ENCODE results near the gene C5. TPM values are rescaled to one million over a fixed set of nuclear protein-coding genes. Genes with fewer than 3 reads are reported as not detected.

C5 gene
- total RNA-seq, 8 experiments from 2014 or later, result 0.91 to 4.1 (median 2.0) TPM

- in situ Hi-C loops (cut with MboI; ENCODE audit: low pct_unique_long_range_greater_than_20kb in 2 of 9, low sequenced_read_pairs in 9 of 9, unreplicated experiment in 9 of 9), result no loop called here
- WGBS, 10 experiments, result 64 to 97% (median 83%) methylated on average over 1 to 7 of the region's 7 CpGs
Observed at GRCh38 chr9:120997502-120997901, 52.6 kb downstream of the C5 start.

DNA sequence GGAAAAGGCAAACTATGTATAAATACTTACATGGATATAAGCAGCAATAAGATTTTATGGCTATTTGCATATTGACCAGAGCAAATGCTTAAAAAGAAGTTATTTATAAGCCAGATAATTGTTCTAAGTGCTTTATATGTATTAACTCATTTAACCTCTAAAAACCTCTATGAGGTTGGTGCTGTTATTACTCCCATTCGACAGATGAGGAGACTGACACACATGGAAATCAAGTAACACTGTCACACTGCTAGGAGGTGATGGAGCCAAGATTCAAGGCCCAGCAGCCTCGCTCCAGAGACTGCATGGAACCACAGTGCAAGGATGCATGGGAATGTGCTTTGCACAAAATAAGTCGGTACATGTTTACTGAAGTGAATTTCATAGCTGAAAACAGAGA, 53.7 kb downstream of the C5 start:
- no peak overlapping the region for H3K4me3 ChIP-seq
- ATAC-seq (replicated peaks in 6 of 8), result no peak
- WGBS, 10 experiments, result 28 to 100% (median 86%) methylated on average over 1 to 3 of the region's 3 CpGs; no CpG with 5 or more reads in 1 of the 10 experiments
- no peak overlapping the region for H3K27ac ChIP-seq
- in situ Hi-C loops (cut with MboI; ENCODE audit: low pct_unique_long_range_greater_than_20kb in 2 of 9, low sequenced_read_pairs in 9 of 9, unreplicated experiment in 9 of 9), result no loop called here
- H3K4me1 ChIP-seq (replicated peaks in 1 of 2), result no peaks in the 10 kb centered on the region

More at GRCh38 chr9:120997502-120997901, 52.6 kb downstream of the C5 start:
- Histone ChIP-seq H3K4me3 (no peak overlapping the region), H3K4me1 (replicated peaks in 1 of 2) (no peaks in the 10 kb centered on the region), H3K27ac (no peak overlapping the region)
- no peak for ATAC-seq (replicated peaks in 6 of 8)

DNA sequence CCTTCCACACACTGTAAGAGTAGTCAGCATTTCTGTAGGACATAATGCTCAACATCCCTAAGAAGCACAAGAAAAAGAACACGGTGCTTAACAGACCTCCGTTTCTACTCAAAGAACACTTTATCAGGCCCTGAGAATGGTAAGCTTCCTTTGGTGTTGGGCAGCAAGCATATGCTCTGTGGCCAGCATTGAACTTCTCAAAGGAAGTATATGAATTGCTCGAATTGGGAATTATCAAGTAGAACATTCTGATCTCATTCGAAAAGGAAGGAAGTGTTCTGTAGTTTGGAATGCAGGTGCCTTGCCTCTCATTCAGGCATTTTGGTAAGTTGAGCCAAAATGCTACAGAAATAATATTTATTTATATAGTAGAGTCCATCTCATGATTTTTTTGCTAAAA, 61.0 kb downstream of the C5 start:
- WGBS, 10 experiments, result 60 to 100% (median 85%) methylated on average over 1 to 4 of the region's 4 CpGs; no CpG with 5 or more reads in 1 of the 10 experiments
- H3K27ac ChIP-seq, result no peak overlapping the region
- no peak for ATAC-seq (replicated peaks in 6 of 8)
- in situ Hi-C loops (cut with MboI; ENCODE audit: low pct_unique_long_range_greater_than_20kb in 2 of 9, low sequenced_read_pairs in 9 of 9, unreplicated experiment in 9 of 9), result loop anchor here in 1 of 9 experiments (10.0 kb wide), 1 partner anchor 66 kb away; the partner anchor contains the start of gene C5
- no peaks in the 10 kb centered on the region for H3K4me1 ChIP-seq (replicated peaks in 1 of 2)
- no peak overlapping the region for H3K4me3 ChIP-seq

DNA sequence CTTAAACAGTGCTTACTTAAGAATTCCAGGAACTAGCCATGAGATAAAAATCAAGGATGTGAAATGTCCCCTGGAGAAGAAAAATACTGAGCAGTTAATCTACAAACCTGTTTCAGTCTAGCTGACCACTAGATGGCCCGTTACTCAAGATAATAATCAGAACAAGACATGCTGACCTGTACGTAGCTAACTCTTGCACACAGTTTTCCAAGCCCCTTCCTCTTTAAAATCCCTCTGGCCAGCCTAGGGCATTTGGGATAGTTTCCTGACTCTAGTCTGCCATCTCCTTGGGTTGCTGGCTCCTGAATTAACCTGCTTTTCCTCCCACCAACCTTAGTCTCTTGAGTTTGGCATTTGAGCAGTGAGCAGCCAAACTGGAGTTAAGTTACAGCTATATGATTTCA, 64.3 kb downstream of the C5 start:
- 0 to 29% (median 0%) methylated on average over 1 to 2 of the region's 2 CpGs; no CpG with 5 or more reads in 3 of the 10 experiments for WGBS, 10 experiments
- H3K4me3 ChIP-seq, result no peak overlapping the region
- in situ Hi-C loops (cut with MboI; ENCODE audit: low pct_unique_long_range_greater_than_20kb in 2 of 9, low sequenced_read_pairs in 9 of 9, unreplicated experiment in 9 of 9), result loop anchor here in 1 of 9 experiments (10.0 kb wide), 1 partner anchor 69 kb away; the partner anchor contains the start of gene C5
- peak; percentile 44 to 95 (median 71) for ATAC-seq (replicated peaks in 6 of 8)
- H3K4me1 ChIP-seq (replicated peaks in 1 of 2), result no peaks in the 10 kb centered on the region
- no peak overlapping the region for H3K27ac ChIP-seq

DNA sequence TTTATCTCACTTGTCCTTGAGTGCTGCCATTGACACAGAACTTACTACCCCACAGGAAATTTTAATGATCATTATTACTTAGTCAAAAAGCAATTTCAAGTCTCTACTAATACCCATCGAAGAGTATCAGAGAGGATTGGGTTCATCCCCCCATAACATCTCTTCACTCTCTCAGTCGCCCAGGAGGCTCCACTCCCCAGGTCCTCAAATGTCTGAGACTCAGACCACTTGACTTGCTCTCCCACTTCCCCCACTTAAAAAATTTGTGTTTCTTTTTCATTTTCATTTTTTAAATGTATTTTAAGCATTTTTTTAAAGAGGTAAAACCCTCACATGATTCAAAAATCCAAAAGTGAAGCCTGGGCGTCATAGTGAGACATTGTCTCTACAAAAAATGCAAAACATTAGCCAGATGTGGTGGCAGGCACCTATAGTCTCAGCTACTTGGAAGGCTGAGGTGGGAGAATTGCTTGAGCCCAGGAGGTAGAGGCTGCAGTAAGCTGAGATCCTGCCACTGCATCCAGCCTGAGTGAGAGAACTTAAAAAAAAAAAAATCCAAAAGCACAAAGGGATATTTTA, 66.7 kb downstream of the C5 start:
- in situ Hi-C loops (cut with MboI; ENCODE audit: low pct_unique_long_range_greater_than_20kb in 2 of 9, low sequenced_read_pairs in 9 of 9, unreplicated experiment in 9 of 9), result loop anchor here in 1 of 9 experiments (10.0 kb wide), 1 partner anchor 71 kb away; the partner anchor contains the start of gene C5
- 60 to 100% (median 92%) methylated on average over 1 to 3 of the region's 3 CpGs; no CpG with 5 or more reads in 1 of the 10 experiments for WGBS, 10 experiments
- Histone ChIP-seq H3K4me3 (no peak overlapping the region), H3K27ac (no peak overlapping the region), H3K4me1 (replicated peaks in 1 of 2) (no peaks in the 10 kb centered on the region)
- no peak for ATAC-seq (replicated peaks in 6 of 8)

- in situ Hi-C loops (cut with MboI; ENCODE audit: low pct_unique_long_range_greater_than_20kb in 2 of 9, low sequenced_read_pairs in 9 of 9, unreplicated experiment in 9 of 9), result loop anchor here in 1 of 9 experiments (10.0 kb wide), 1 partner anchor 72 kb away; the partner anchor contains the start of gene C5
- no peak overlapping the region for H3K27ac ChIP-seq
- 20 to 100% (median 81%) methylated on average over 1 to 3 of the region's 3 CpGs for WGBS, 10 experiments
Observed at GRCh38 chr9:120982836-120983235, 67.2 kb downstream of the C5 start.

DNA sequence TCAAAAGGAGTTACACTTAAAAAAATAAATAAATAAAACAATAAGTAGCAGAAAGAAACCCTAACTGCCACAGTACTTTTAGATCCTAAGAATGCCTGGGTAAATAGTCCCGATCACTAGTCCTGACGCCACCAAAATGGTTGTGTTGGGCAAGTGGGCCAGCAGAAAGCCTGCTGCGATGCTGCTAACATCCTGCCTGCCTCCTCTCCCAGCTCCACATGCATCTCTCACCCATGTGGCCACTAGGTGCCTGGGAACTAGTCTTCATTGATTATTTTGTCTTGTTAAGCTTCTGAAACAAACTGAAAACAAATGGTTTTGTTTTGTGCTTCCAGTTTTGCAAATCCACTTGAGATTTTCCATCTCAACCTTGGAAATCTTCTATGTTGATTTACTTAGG, 69.1 kb downstream of the C5 start:
- ATAC-seq (replicated peaks in 6 of 8), result no peak
- in situ Hi-C loops (cut with MboI; ENCODE audit: low pct_unique_long_range_greater_than_20kb in 2 of 9, low sequenced_read_pairs in 9 of 9, unreplicated experiment in 9 of 9), result loop anchor here in 1 of 9 experiments (10.0 kb wide), 1 partner anchor 74 kb away; the partner anchor contains the start of gene C5
- no peak overlapping the region for H3K4me3 ChIP-seq
- no peaks in the 10 kb centered on the region for H3K4me1 ChIP-seq (replicated peaks in 1 of 2)
- 88 to 100% (median 93%) methylated on average over 2 to 3 of the region's 3 CpGs; no CpG with 5 or more reads in 2 of the 10 experiments for WGBS, 10 experiments
- no peak overlapping the region for H3K27ac ChIP-seq

More at GRCh38 chr9:120982836-120983235, 67.2 kb downstream of the C5 start:
- no peaks in the 10 kb centered on the region for H3K4me1 ChIP-seq (replicated peaks in 1 of 2)
- no peak for ATAC-seq (replicated peaks in 6 of 8)
- no peak overlapping the region for H3K4me3 ChIP-seq

- in situ Hi-C loops (cut with MboI; ENCODE audit: low pct_unique_long_range_greater_than_20kb in 2 of 9, low sequenced_read_pairs in 9 of 9, unreplicated experiment in 9 of 9), result loop anchor here in 1 of 9 experiments (10.0 kb wide), 1 partner anchor 75 kb away; the partner anchor contains the start of gene C5
- Histone ChIP-seq H3K4me1 (replicated peaks in 1 of 2) (no peaks in the 10 kb centered on the region), H3K4me3 (no peak overlapping the region), H3K27ac (no peak overlapping the region)
- 53 to 100% (median 92%) methylated on average over 2 to 8 of the region's 8 CpGs for WGBS, 10 experiments
- peak in 1 of 8 experiments; percentile 69 for ATAC-seq (replicated peaks in 6 of 8)
Observed at GRCh38 chr9:120979797-120980196, 70.3 kb downstream of the C5 start.

GRCh38 chr9:120978987-120979386, 71.1 kb downstream of the C5 start:
- no peak overlapping the region for H3K27ac ChIP-seq
- whole genome bisulfite sequencing, 10 experiments, result 53 to 90% (median 72%) methylated on average over 1 to 3 of the region's 3 CpGs; no CpG with 5 or more reads in 4 of the 10 experiments
- ATAC-seq (replicated peaks in 6 of 8), result no peak
- no peak overlapping the region for H3K4me3 ChIP-seq
- in situ Hi-C loops (cut with MboI; ENCODE audit: low pct_unique_long_range_greater_than_20kb in 2 of 9, low sequenced_read_pairs in 9 of 9, unreplicated experiment in 9 of 9), result no loop called here
- no peaks in the 10 kb centered on the region for H3K4me1 ChIP-seq (replicated peaks in 1 of 2)

DNA sequence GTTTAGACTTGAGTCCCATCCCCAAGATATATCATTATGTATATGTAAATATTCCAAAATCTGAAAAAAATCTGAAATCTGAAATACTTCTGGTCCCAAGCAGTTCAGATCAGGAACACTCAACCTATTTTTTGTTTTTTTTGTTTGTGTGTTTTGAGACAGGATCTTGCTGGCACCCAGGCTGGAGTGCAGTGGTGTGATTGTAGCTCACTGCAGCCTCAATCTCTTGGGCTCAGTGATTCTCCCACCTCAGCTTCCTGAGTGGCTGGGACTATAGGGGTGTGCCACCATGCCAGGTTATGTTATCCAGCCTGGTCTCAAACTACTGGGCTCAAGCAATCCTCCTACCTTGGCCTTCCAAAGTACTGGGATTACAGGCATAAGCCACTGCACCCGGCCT, 72.8 kb downstream of the C5 start:
- Histone ChIP-seq H3K27ac (no peak overlapping the region), H3K4me3 (no peak overlapping the region), H3K4me1 (replicated peaks in 1 of 2) (no peaks in the 10 kb centered on the region)
- WGBS, 10 experiments, result 0 to 83% (median 30%) methylated on average over 1 of the region's 1 CpG; no CpG with 5 or more reads in 6 of the 10 experiments
- no peak for ATAC-seq (replicated peaks in 6 of 8)
- in situ Hi-C loops (cut with MboI; ENCODE audit: low pct_unique_long_range_greater_than_20kb in 2 of 9, low sequenced_read_pairs in 9 of 9, unreplicated experiment in 9 of 9), result no loop called here

DNA sequence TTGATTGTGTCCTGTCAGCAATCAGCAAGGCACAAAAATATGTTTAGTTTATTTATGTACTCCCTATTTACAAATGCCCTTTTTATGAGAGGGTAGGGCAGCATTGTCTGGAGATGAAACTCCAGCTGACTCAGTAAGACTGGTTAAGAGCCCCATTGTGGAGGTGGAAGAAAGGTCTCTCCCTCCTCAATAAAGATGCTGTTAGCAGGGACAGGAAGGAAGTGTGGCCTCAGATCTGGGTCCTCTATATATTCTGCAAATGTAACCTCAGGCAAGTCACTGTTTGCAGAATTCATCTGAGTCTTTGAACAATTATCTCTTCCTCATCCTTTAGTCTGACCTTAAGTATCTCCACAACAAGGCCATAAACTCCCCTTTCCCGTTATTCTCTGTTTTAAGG, 75.2 kb downstream of the C5 start:
- Histone ChIP-seq H3K4me1 (replicated peaks in 1 of 2) (no peaks in the 10 kb centered on the region), H3K27ac (no peak overlapping the region), H3K4me3 (no peak overlapping the region)
- in situ Hi-C loops (cut with MboI; ENCODE audit: low pct_unique_long_range_greater_than_20kb in 2 of 9, low sequenced_read_pairs in 9 of 9, unreplicated experiment in 9 of 9), result no loop called here
- ATAC-seq (replicated peaks in 6 of 8), result peak in 2 of 8 experiments; percentile 25 to 34
- WGBS, 10 experiments, result 60 to 100% (median 80%) methylated on average over 1 of the region's 1 CpG; no CpG with 5 or more reads in 3 of the 10 experiments

DNA sequence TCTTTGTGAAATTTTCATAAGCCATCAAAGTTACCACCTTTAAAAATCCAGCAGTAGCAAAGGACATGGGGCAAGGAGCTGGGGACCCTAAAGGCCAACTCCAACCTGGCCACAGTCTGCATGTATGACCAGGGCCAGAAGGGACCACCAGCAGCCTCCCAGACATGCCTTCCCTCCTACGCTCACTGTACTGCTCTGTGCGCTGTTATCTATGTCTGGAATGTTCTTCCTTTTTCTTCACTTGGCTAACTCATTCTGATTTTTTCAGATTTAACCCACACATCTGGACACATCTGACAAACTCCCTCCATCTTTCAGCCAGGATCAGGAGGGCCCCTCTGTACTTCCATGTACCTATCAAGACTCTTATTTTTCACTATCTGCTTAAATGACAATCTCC, 75.9 kb downstream of the C5 start:
- in situ Hi-C loops (cut with MboI; ENCODE audit: low pct_unique_long_range_greater_than_20kb in 2 of 9, low sequenced_read_pairs in 9 of 9, unreplicated experiment in 9 of 9), result no loop called here
- no peak for ATAC-seq (replicated peaks in 6 of 8)
- whole genome bisulfite sequencing, 10 experiments, result 68 to 100% (median 100%) methylated on average over 1 to 2 of the region's 2 CpGs; no CpG with 5 or more reads in 6 of the 10 experiments
- Histone ChIP-seq H3K27ac (no peak overlapping the region), H3K4me3 (no peak overlapping the region), H3K4me1 (replicated peaks in 1 of 2) (no peaks in the 10 kb centered on the region)

GRCh38 chr9:120971938-120972337, 78.1 kb downstream of the C5 start:
- H3K27ac ChIP-seq, result no peak overlapping the region
- no peak overlapping the region for H3K4me3 ChIP-seq
- H3K4me1 ChIP-seq (replicated peaks in 1 of 2), result no peaks in the 10 kb centered on the region
- in situ Hi-C loops (cut with MboI; ENCODE audit: low pct_unique_long_range_greater_than_20kb in 2 of 9, low sequenced_read_pairs in 9 of 9, unreplicated experiment in 9 of 9), result no loop called here
- no peak for ATAC-seq (replicated peaks in 6 of 8)
